Activated T-helper 1 cell treated with Interleukin-2 at 50 U/mL for 16 hours (primary cell): ENCODE measurements around the gene DMWD.

Experiments used
- DNase-seq: peaks from one replicate; pipeline ENCODE4 v3.0.0-alpha.2; 2020; ENCODE audit warnings: low read depth

Gene DMWD

DNA sequence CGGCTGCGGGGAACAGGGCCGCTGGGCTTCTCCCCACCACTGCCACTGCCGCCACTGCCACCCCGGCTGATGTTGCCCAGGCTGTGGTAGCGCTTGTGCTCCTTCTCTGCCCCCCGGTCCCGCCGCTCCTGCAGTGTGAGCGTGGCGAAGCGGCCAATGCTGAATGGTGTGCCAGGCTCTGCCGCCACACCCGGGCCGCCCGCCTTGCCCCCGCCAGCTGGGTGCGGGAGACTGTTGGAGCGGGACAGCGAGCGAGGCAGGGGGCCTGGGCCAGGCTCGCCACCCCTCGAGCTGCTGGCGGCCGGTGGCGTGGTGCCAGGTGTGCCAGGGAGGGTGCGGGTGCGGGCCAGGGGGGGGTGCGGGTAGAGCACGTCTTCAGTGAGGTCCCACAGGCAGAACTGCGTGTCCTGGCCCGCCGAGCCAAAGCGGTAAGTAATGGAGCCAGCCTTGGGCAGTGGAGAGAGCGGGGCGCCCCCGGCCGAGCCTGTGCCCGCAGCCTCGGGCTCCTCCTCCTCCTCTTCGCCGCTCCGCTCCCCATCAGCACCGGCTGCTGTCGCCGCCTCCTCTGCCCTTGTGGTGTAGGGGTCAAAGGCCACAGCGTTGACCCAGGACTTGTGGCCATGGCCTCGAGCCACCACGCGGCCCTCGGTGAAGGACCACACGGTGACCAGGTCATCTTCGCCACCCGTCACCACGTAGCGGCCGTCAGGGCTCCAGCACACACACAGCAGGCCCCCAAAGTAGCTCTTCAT lies 6.7 kb downstream of the DMWD start:
- no peak for DNase-seq

DNA sequence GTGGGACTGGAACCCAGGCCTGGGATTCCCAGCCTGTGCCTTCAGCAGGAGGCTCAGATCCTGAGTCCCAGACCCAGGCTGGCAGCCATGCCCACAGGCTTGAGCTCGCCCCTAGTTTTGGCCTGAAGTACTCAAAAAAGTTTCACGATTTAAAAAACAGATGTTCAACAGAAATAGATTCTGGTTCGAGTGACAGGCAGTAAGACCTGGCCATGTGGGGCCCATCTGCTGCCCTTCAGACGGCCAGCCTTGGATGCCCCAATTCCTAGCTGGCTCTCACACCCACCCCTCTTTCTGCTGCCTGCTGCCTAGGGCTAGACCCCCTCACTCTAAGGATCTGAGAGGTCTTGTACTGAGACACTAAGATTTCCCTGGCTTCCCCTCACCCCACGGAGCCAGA lies 7.5 kb downstream of the DMWD start:
- no peak for DNase-seq

DNA sequence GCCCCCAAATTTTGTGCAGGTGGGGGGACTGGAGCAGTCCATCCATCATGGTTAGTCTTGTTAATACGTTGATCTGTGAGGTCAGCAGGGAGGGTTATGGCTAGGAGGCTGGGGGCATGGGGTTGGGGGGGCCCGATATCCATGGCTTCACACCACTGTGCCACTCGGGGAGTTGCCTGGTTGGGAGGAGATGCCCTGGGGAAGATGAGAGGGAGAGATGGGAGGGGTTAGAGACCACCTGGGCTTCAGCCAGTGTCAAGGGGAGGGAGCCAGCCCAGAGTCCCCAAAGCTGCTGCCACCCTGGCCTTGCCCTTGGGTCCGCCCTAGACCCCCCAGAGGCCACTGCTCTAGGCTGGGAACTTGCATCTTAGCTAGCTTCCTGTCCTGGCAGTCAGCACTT lies 8.5 kb downstream of the DMWD start:
- DNase-seq = no peak

DNA sequence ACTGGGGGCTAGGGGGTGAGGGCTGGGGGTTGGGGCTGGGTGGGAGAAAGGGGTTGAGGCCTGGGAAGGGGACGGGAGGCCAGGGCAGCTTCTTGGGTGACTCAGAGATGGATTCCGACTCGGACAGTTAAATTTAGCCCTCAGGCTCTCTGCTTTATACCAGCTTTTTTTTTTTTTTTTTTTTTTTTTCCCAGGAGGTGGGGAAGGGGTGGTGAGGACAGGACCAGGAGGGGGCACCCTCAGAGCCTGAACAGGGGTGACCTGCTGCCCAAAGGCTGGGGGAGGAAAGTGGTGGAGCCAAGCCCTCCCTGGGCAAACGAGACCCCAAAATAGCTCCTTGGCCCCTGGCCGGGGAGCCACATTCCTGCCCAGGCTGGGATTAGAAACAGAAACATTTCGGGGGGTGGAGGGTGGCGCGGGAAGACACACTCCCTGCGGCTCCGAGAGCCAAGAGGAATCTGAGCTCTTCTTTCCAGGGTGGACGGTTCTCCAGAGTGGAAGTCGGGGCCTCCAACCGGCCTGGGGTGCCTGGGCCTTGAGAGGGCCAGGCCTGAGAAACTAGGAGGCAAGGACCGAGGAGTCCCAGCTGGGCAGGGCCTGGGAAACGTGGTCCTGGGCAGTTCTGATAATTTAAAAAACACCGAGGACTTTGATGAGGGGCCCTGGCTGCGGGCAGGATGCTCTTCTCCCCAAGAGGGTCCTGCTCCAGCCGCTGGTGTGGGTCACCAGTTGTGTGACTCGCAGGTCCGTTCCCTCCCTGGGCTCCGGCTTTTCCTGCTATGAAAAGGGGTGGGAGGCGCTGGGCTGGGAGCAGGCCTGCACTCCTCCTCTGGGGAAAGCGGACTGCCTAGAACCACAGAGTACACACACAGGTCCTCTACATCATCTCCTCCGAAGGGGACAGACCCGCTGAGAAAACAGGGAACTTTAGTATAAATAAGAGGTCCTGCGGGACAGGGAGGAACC lies 9.5 kb downstream of the DMWD start:
- no peak for DNase-seq

DNA sequence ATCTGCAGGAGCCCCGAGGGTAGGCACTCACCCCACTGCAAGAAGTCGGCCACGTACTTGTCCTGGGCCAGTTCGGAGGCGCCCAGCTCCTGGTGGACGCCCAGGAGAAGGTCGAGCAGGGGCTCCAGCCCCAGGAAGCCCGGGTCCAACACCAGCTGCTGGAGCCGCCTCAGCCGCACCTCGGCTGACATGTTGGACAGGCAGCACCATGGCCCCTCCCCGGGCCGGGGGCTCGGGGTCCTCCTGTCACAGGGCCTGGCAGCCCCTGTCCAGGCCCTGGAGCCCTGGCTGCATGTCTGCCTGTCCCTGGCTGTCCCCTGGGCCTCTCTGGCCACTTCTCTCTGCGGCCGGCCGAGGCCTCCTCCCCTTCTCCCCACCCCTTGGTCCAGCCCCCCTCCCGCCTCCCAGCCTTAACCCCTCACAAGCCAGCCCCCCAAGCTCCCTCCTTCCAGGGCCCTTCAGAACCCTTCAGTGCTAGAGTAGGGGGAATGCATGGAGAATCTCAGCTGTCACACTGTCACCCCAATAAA lies 10.4 kb downstream of the DMWD start, which contains the start of gene DMPK:
Gene DMPK (minus strand): TSS at position 329 of the 530 bp plus-strand sequence. CDS start 138 bp downstream, at position 191.
- DNase-seq = no peak

DNA sequence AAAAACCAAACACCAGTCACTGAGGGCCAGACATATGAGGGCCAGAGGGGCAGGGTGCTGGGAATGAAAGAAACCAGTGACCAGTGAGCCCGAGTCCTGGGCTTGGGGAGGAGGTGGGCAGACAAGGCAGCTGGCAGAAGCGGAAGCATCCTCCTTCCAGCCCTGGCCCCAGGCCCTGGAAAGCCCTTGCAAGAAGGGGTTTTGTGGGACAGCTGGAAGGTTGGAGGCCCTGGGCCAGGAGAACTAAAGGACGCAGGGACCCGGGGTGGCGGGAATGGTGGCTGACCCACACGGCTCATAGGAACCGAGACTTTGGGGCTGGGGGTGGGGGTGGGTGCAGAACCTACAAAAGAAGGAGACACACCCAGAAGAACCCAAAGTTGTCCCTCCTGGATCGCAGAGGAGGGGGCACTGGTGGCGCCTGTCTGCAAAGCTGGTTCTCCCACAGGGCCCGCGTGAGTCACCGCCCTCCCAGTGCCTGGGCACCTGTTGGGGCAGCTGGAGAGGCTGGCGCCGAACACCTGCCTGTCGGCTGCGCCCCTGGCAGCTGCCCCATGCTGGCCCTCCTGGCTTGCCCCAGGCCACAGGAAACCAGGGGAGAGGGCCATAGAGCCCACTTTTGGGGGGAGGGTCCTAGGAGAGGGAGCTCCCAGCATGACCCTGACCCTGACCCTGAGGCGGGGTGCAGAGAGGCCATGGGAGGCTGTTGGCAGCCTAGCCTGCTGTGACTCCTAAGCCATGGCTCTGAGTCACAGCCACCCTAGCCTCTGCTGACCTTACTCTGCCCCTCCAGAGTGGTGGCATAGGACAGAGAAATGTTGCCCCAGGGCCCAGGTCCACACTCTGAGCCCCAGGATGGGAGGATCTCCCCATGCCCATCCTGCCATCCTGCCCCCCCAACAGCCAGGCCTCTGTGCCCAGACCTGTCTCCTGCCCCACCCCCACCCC lies 11.2 kb downstream of the DMWD start:
- no peak for DNase-seq

DNA sequence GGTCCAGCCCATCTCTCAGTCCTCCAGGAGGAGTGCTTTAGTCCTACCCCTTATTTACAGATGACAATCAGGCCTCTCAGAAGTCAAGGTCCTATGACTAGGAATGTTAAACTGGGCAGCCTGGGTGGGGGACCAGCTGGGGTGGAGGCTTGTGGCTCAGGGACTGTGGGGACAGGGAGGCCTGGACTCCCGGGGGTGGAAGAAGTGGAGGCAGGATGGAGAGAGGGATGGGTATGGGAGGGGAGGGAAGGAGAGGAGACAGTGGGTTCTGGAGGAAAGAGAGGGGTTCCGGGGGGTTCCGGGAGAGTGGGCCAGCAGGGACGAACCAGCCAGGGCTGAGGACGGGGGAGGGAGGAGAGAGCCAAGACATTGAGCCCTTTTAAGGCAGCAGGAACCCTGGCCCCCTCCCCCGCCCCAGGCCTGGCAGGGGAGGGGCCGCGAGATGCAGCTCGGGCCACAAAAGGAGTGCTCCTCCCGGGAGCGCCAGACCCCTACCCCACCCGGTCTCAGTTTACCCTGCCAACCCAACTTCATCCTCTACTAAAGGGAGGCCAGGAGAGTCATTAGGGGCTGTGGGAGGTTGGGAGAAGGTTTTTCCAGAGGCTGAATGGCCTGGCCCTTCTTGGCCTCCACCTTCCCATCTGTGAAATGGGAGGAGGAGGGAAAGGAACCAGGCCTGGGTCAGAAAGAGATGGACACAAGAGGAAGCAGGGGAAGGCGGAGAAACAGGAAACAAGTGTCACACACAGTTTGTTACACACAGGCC lies 12.0 kb downstream of the DMWD start:
- no peak for DNase-seq

- DNase-seq = no peak
Observed at GRCh38 chr19:45780146-45780447, 12.5 kb downstream of the DMWD start.

GRCh38 chr19:45779231-45780145 lies 13.2 kb downstream of the DMWD start:
- DNase-seq = peak; percentile 53

DNA sequence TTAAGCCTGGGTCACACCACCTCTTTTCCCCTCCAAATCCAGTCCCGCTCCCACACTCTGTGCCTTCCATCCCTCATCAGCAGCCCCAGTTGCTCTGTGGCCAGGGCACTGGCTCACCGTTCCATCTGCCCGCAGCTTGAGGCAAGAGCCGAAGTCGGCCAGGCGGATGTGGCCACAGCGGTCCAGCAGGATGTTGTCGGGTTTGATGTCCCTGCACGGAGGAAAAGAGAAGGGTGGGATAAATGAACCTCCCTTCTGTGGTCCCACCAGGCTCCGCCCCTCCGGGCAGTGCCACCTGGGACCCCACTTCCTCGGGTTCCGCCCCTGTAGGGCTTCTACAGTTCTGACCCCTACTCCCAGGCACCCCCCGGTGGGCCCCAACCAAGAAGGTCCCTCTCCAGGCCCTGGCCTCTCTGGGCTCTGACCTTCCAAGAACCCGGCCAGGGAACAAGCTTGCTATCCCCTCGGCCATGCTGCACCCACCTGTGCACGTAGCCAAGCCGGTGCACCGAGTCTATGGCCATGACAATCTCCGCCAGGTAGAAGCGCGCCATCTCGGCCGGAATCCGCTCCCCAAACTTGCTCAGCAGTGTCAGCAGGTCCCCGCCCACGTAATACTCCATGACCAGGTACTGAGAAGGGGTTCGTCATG lies 14.5 kb downstream of the DMWD start:
- DNase-seq = no peak

DNA sequence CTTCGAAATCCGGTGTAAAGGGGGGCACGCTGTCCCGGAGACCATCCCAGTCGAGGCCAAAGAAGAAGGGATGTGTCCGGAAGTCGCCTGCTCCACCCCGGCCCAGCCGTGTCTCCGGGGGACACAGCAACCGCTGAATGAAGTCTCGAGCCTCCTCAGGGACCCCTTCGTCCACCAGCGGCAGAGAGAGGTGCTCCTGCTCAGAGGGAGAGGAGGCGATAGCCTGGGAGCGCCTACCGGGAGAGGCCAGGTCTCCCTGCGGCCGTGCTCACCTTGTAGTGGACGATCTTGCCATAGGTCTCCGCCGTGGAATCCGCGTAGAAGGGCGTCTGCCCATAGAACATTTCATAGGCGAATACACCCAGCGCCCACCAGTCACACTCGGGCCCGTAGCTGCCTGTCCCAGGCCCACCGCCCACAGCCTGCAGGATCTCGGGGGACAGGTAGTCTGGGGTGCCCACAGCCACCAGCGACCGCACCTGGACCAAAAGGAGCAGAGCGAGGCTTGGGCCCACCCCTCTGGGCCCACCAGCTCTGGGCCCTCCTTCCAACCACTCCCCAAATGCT lies 15.2 kb downstream of the DMWD start:
- DNase-seq = no peak

DNA sequence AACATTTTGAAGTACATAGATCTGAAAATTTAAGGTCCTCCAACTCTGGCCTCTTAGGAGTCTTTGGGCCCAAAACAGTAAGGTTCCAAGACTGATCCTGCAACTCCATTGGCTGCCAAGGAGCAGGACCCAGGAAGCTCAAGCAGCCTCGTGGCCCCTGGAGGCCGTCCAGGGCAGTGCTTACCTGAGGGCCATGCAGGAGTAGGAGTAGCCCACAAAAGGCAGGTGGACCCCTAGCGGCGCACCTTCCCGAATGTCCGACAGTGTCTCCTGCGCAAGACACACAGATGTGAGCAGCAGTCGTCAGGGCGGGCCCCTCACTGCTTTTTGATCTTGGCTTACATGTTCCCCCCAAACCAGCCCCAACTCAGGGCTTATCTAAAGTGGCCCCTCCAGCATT lies 17.9 kb downstream of the DMWD start:
- no peak for DNase-seq

GRCh38 chr19:45773384-45773783 lies 19.3 kb downstream of the DMWD start:
- no peak for DNase-seq

DNA sequence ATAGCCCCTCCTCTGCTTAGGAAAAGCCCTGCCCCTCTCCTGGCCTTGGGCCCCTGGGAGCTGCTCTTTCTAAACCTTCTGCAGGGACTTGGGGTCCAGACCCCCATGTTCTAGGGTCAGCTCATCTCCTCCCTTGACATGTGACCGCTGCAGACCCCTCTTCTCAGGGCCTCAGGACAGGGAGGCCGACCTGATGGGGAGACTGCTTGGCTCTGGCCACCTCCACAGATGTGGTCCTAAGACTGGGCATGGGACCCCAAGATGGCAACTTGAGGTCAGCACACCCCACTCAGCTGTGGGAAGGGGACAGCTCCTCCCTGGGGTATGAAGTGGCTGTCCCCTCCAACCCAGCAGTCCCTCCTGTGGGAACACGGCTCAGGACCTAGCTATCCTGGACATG lies 19.7 kb downstream of the DMWD start:
- no peak for DNase-seq

GRCh38 chr19:45772130-45772840 lies 20.4 kb downstream of the DMWD start:
- DNase-seq = no peak

DNA sequence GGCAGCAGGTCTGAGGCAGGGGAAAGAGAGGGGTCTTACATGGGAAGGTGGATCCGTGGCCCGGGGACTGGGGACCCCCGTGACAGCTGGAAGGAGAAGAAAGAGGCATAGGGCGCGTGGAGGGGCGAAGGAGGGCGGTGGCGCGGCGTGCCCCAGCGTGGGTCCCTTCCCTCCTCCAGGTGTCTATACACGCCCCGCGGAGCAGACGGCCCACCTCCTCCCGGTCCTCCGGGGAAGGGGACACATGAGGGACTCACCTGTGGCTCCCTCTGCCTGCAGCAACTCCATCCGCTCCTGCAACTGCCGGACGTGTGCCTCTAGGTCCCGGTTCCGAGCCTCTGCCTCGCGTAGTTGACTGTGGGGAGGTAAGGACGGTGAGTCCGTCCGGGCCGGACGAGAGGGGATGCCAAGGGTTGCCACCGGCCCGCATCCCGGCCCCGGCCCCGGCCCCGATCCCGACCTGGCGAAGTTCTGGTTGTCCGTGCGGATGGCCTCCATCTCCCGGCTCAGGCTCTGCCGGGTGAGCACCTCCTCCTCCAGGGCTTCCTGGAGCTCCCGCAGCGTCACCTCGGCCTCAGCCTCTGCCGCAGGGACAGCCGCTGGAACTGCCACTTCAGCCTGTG lies 21.2 kb downstream of the DMWD start:
- DNase-seq = no peak

DNA sequence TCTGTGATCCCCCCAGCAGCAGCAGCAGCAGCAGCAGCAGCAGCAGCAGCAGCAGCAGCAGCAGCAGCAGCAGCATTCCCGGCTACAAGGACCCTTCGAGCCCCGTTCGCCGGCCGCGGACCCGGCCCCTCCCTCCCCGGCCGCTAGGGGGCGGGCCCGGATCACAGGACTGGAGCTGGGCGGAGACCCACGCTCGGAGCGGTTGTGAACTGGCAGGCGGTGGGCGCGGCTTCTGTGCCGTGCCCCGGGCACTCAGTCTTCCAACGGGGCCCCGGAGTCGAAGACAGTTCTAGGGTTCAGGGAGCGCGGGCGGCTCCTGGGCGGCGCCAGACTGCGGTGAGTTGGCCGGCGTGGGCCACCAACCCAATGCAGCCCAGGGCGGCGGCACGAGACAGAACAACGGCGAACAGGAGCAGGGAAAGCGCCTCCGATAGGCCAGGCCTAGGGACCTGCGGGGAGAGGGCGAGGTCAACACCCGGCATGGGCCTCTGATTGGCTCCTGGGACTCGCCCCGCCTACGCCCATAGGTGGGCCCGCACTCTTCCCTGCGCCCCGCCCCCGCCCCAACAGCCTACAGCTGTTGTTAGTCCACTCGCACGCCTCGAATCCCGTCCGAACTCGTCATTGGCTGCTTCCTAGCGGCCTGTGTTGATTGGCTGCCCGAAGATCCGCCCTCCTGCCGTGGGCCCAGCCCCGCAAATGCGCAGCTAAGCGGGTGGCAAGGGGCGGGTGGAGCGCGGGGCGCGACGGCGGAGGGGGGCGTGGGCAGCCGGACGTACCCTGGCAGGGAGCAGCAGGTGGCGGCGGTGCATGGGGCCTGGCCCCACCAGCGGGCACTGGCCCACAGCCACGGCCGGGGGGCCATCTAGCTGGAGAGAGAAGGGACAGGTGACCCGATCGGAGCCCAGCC lies 22.2 kb downstream of the DMWD start:
- DNase-seq = peak; percentile 87
